Measurements from ENCODE around the gene TAF5.
A peak's percentile ranks its signal among the peaks of the same experiment; 100 is the strongest.
"Not testable (repeated sequence)": the region's sequence is repeated elsewhere in the genome, so short reads cannot be mapped to it uniquely, and the experiment has no call there.

Gene TAF5

DNA sequence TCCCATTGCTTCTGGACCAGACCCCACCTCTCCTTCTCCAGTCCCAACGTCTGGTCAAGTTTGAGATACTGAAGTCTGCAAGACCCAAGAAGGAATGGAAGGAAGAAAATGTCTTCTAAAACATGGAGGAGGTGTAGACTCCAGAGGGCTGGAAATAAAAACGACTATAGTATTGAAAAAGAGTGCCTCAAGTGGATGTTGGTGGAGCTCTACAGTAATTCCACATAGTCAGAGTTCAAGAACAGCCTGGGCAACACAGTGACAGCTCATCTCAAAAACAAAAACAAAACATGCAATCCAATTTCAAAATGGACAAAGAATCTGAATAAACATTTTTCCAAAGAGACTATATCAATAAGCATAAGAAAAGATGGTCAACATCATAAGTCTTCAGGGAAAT, 14.5 kb upstream of the TAF5 start:
- H3K4me3 ChIP-seq (ENCODE audit: low read depth, low read length): no peak overlapping the region
- TF ChIP-seq, protein P1, sequence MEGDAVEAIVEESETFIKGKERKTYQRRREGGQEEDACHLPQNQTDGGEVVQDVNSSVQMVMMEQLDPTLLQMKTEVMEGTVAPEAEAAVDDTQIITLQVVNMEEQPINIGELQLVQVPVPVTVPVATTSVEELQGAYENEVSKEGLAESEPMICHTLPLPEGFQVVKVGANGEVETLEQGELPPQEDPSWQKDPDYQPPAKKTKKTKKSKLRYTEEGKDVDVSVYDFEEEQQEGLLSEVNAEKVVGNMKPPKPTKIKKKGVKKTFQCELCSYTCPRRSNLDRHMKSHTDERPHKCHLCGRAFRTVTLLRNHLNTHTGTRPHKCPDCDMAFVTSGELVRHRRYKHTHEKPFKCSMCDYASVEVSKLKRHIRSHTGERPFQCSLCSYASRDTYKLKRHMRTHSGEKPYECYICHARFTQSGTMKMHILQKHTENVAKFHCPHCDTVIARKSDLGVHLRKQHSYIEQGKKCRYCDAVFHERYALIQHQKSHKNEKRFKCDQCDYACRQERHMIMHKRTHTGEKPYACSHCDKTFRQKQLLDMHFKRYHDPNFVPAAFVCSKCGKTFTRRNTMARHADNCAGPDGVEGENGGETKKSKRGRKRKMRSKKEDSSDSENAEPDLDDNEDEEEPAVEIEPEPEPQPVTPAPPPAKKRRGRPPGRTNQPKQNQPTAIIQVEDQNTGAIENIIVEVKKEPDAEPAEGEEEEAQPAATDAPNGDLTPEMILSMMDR (IDR thresholded peaks at IDR 0.05; ENCODE audit: low read depth, low read length): no peak

DNA sequence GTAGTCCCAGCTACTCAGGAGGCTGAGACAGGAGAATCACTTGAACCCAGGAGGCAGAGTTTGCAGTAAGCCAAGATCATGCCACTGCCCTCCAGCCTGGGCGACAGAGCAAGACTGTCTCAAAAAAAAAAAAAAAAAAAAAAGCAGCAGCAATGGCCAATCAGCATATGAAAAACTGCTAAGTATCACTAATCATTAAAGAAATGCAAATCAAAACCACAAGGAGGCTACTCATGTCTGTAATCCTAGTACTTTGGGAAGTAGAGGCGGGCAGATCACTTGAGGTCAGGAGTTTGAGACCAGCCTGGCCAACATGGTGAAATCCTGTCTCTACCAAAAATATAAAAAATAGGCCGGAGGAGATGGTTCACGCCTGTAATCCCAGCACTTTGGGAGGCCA, 13.2 kb upstream of the TAF5 start:
- not testable (repeated sequence) for H3K4me3 ChIP-seq (ENCODE audit: low read depth, low read length)

DNA sequence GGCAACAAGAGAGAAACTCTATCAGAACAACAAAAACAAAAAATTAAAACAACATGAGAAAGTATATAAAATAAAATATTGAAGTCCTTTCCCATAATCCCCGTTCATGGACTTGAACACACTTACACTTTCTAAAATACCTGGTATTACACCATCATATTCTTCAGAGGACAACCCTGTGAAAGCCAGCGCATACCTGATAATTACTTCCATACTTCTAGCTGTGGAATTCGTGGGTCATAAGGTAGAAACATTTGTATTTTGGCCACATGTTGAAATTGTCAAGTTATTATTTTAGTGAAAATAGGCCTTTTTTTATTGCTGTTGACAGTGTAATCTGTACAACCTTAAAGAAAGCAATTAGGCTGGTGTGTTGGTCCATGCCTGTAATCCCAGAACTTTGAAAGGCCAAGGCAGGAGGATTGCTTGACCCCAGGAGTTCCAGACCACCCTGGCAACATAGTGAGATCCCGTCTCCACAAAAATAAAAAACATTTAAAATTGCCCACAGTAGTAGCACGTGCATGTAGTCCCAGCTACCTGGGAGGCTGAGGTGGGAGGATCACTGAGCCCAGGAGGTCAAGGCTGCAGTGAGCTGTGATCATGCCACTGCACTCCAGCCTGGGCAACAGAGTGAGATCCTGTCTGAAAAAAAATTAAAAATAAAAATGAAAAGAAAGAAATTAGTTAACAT, 11.7 kb upstream of the TAF5 start:
- TF ChIP-seq, protein P1 (IDR thresholded peaks at IDR 0.05; ENCODE audit: low read depth, low read length): no peak
- no peak overlapping the region for H3K4me3 ChIP-seq (ENCODE audit: low read depth, low read length)

DNA sequence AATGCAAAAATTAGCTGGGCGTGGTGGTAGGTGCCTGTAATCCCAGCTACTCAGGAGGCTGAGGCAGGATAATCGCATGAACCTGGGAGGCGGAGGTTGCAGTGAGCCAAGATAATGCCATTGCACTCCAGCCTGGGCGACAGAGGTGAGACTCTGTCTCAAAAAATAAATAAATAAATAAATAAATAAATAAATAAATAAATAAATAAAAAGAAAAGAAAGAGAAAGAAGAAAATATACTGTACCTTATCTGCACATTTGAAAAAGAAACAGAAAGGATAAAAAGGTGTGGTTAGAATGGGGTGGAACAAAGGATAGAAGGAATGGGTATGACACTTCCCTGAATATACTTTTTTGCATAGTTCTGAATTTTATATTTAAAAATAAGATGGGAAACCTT, 8.3 kb upstream of the TAF5 start:
- H3K4me3 ChIP-seq (ENCODE audit: low read depth, low read length): not testable (repeated sequence)

DNA sequence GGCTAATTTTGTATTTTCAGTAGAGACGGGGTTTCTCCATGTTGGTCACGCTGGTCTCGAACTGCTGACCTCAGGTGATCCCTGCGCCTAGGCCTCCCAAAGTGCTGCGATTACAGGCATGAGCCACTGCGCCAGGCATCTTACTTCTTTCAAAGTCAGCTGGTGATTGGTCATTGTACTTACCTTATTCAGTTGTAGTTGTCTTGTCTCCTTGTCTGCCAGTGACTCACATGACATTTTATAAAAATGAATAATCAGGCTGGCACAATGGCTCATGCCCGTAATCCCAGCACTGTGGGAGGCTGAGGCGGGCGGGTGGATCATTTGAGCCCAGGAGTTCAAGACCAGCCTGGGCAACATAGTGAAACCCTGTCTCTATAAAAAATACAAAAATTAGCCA, 7.0 kb upstream of the TAF5 start:
- H3K4me3 ChIP-seq (ENCODE audit: low read depth, low read length): not testable (repeated sequence)

DNA sequence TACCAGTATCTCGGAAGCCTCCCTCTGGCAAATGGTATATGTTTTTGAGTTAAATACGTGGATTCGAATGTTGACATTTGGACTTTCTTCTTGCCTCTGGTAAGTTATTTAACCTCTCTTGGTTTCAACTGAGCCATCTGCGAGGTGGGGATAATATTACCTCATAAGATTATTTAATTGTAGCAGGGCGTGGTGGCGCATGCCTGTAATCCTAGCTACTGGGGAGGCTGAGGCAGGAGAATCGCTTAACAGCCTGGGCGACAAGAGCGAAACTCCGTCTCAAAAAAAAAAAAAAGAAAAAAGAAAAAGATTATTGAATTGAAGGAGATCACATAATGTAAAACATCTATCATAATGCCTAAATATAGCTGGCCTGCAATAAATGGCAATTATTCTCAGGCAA, 396 bp upstream of the TAF5 start:
- TF ChIP-seq, protein P1 (IDR thresholded peaks at IDR 0.05; ENCODE audit: low read depth, low read length): no peak
- peak overlapping the region; percentile 83 for H3K4me3 ChIP-seq (ENCODE audit: low read depth, low read length)

DNA sequence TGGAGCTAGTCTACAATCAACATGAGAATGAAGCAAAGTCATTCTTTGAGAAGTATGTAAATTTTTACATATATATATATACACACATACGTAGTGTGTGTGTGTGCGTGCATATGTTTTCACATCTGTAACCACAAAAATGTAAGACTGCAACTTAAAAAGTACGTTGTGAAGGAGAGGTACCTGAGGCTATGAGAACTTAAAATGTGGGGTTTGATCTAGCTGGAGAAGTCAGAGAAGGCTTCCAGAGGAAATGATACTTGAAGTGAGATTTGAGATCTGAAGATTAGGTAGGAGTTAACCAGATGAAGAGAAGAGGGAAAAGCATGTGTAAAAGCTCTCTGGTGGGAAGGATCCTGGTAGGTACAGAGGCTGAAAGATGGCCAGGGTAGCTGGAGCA, 5.8 kb downstream of the TAF5 start:
- H3K4me3 ChIP-seq (ENCODE audit: low read depth, low read length): no peak overlapping the region
- TF ChIP-seq, protein P1 (IDR thresholded peaks at IDR 0.05; ENCODE audit: low read depth, low read length): no peak

DNA sequence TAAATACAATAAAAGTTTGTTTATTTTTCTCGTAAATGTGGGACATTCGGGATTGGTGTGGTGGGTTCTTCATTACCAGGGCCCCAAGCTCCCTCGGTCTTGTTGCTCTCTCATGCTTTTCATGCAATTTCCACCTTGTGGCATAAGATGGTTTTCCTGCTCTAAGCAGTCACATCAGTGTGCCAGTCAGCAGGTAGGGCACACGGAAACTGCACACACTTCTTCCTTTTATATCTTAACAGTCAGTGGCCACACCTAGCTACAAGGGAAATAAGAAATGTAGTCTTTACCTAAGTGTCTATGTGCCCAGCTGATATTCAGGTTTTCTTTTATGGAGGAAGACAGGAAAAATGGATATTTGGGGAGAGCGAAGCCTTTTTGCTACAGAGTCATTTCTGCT, 6.5 kb downstream of the TAF5 start:
- TF ChIP-seq, protein P1 (IDR thresholded peaks at IDR 0.05; ENCODE audit: low read depth, low read length): no peak
- no peak overlapping the region for H3K4me3 ChIP-seq (ENCODE audit: low read depth, low read length)

DNA sequence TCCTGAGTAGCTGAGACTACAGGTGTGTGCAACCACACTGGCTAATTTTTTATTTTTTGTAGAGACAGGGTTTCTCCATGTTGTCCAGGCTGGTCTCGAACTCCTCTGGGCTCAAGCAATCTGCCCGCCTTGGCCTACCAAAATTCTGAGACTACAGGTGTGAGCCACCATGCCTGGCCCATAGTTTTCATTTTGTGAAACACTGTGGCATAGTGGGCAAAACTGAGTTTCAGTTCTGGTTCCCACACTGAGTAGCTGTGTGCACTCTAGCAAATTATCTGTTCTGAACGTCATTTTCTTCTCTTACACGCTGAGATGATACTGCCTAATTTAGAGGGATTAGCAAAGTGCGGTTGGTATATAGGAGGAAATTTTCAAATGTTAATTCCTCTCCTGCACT, 15.0 kb downstream of the TAF5 start:
- H3K4me3 ChIP-seq (ENCODE audit: low read depth, low read length): no peak overlapping the region
- TF ChIP-seq, protein P1 (IDR thresholded peaks at IDR 0.05; ENCODE audit: low read depth, low read length): no peak

Measured in WI38 (cell line).